ENCODE measurements around the gene TMEM156.

DNA sequence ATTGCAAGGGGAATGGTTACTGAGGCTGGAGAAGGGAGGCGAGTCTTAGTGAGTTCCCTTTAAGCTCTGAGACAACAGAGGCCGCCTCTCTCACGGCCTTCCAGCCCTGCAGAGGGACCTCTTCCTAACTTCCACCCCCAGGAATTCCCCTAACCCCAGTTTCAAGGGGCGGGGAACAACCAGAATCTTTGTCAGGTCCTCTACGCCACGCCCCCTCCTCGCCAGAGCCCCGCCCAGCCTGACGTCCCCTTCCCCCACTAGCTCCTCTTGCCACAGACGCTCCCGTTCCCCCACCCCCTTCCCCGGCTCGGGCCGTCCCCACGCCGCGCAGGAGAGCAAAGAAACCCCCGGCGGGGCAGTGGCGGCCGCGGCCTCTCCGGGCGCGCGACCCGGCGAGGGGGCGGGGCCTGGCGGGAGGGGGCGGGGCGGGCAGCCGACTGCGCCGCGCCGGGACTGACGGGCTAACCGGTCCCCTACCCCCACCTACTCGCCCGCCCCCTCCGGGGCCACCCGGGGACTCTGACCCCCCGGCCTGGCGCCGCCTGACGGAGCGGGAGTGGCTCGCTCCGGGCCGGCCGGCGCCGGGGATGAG is 12.3 kb upstream of the TMEM156 start:
- TF ChIP-seq, protein P1, sequence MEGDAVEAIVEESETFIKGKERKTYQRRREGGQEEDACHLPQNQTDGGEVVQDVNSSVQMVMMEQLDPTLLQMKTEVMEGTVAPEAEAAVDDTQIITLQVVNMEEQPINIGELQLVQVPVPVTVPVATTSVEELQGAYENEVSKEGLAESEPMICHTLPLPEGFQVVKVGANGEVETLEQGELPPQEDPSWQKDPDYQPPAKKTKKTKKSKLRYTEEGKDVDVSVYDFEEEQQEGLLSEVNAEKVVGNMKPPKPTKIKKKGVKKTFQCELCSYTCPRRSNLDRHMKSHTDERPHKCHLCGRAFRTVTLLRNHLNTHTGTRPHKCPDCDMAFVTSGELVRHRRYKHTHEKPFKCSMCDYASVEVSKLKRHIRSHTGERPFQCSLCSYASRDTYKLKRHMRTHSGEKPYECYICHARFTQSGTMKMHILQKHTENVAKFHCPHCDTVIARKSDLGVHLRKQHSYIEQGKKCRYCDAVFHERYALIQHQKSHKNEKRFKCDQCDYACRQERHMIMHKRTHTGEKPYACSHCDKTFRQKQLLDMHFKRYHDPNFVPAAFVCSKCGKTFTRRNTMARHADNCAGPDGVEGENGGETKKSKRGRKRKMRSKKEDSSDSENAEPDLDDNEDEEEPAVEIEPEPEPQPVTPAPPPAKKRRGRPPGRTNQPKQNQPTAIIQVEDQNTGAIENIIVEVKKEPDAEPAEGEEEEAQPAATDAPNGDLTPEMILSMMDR (IDR thresholded peaks at IDR 0.05; ENCODE audit: extremely low read depth in 1 of 2, insufficient read depth in 1 of 2, low read depth in 1 of 2, low read length in 2 of 2): no peak
- peak; percentile 81 for TF ChIP-seq POLR2A (IDR thresholded peaks at IDR 0.05; ENCODE audit: low read depth, low read length)
- TF ChIP-seq JUN (IDR thresholded peaks at IDR 0.05; ENCODE audit: borderline replicate concordance, insufficient read depth, insufficient read length, low read depth): no peak
- TF ChIP-seq FOS (IDR thresholded peaks at IDR 0.05; ENCODE audit: borderline replicate concordance, insufficient read depth, low read length): no peak
- no peak for TF ChIP-seq POLR2AphosphoS5 (IDR thresholded peaks at IDR 0.05; ENCODE audit: insufficient read depth, low read depth, low read length)
